HG03342 (cell line): ENCODE data around the gene DHX35.
"Not testable (repeated sequence)": the region's sequence is repeated elsewhere in the genome, so short reads cannot be mapped to it uniquely, and the experiment has no call there.

Experiments used
- ATAC-seq: cut with Tn5 transposase; IDR thresholded peaks from one replicate; pipeline ENCODE4 v1.9.1; 2021; ENCODE audit warnings: mild to moderate bottlenecking, moderate library complexity; ENCODE audit not compliant: unreplicated experiment

Gene DHX35

GRCh38 chr20:38939686-38940085 is 22.5 kb upstream of the DHX35 start:
- ATAC-seq, result no peak

GRCh38 chr20:38940644-38941043 is 21.5 kb upstream of the DHX35 start:
- ATAC-seq, result no peak

GRCh38 chr20:38941726-38942389 is 20.3 kb upstream of the DHX35 start:
- ATAC-seq, result no peak

- ATAC-seq, result no peak
These were observed 17.1 kb upstream of the DHX35 start for GRCh38 chr20:38945012-38945411.

GRCh38 chr20:38946836-38947235 is 15.3 kb upstream of the DHX35 start:
- no peak for ATAC-seq

- no peak for ATAC-seq
These were observed 14.2 kb upstream of the DHX35 start for GRCh38 chr20:38947931-38948362.

GRCh38 chr20:38950254-38950653 is 11.9 kb upstream of the DHX35 start:
- no peak for ATAC-seq

- ATAC-seq, result no peak
These were observed 10.5 kb upstream of the DHX35 start for GRCh38 chr20:38951611-38952010.

- ATAC-seq, result no peak
These were observed 10.0 kb upstream of the DHX35 start for GRCh38 chr20:38952153-38952552.

- ATAC-seq, result no peak
These were observed 8.4 kb upstream of the DHX35 start for GRCh38 chr20:38953630-38954340.

GRCh38 chr20:38957235-38957876 is 4.8 kb upstream of the DHX35 start:
- no peak for ATAC-seq

GRCh38 chr20:38957915-38958485 is 4.1 kb upstream of the DHX35 start:
- no peak for ATAC-seq

- not testable (repeated sequence) for ATAC-seq
These were observed 1.9 kb upstream of the DHX35 start for GRCh38 chr20:38960187-38960687.

GRCh38 chr20:38961530-38962043 is 557 bp upstream of the DHX35 start:
- ATAC-seq, result no peak

- no peak for ATAC-seq
These were observed 821 bp downstream of the DHX35 start for GRCh38 chr20:38962928-38963401.

- ATAC-seq, result no peak
These were observed 1.6 kb downstream of the DHX35 start for GRCh38 chr20:38963745-38964144.

- no peak for ATAC-seq
These were observed 3.1 kb downstream of the DHX35 start for GRCh38 chr20:38965264-38965663.

GRCh38 chr20:38968090-38968489 is 5.9 kb downstream of the DHX35 start:
- ATAC-seq, result no peak

GRCh38 chr20:38969708-38970107 is 7.6 kb downstream of the DHX35 start:
- no peak for ATAC-seq

- ATAC-seq, result no peak
These were observed 8.2 kb downstream of the DHX35 start for GRCh38 chr20:38970302-38970701.

- no peak for ATAC-seq
These were observed 11.0 kb downstream of the DHX35 start for GRCh38 chr20:38973107-38973506.
